Measurements from ENCODE around the gene LYPD8. TPM values are rescaled to one million over a fixed set of nuclear protein-coding genes. Genes with fewer than 3 reads are reported as not detected.

The LYPD8 gene
- total RNA-seq, 4 donors from 2014 or later, result not detected

GRCh38 chr1:248733566-248733965, 22.0 kb downstream of the LYPD8 start:
- no peak overlapping the region for H3K4me3 ChIP-seq
- DNase-seq, result no peak
- no peaks in the 10 kb centered on the region for H3K9me3 ChIP-seq
- no peaks in the 10 kb centered on the region for H3K27me3 ChIP-seq
- no peak overlapping the region for H3K27ac ChIP-seq
- TF ChIP-seq POLR2A (IDR thresholded peaks at IDR 0.05), result no peak
- no peak for TF ChIP-seq CTCF (IDR thresholded peaks at IDR 0.05)
- 61 to 95% methylated on average over 4 of the region's 5 CpGs for WGBS, 2 donors
- H3K4me1 ChIP-seq, result no peaks in the 10 kb centered on the region
- H3K36me3 ChIP-seq, result no peaks in the 10 kb centered on the region
- intact Hi-C loops (cut with DNase I), result no loop called here

DNA sequence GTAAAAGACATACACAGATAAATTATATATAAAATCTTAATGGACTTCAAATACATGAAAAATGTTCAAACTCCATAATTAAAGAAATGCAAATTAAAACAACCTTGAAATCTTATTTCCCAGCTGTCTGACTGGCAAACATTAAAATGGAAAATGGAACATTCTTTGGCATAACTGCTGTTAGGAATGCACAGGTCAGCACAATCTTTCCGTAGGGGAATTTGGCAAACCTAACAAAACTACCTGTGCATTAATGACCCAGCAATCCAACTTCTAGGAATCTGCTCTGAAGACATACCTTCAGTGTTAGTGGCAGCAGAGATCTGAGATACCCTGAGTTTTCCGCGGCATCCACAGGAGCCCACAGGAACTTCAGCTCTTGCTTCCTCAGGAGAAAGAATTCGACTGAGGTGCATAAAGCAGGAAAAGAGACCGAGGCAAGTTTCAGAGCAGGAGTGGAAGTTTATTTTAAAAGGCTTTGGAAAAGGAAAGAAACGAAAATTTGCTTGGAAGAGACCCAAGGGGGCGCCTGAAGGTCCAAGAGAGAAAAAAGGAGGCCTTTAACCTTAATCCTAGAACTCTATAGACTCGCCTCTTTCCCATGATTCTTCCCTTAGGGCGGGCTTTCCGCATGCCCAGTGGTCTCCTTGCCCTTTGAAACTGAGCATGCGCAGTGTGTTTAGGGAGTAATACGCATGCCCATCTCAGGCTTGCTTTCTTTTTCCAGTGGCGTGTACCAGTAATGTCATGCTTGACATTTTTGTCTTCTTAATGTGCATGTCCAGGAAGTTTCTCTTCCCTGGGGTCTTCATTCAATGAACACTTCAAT, 24.8 kb downstream of the LYPD8 start:
- WGBS, 2 donors, result 72% methylated on average over 12 to 13 of the region's 13 CpGs
- no peaks in the 10 kb centered on the region for H3K36me3 ChIP-seq
- no peak overlapping the region for H3K4me3 ChIP-seq
- TF ChIP-seq CTCF (IDR thresholded peaks at IDR 0.05) (no peak), POLR2A (IDR thresholded peaks at IDR 0.05) (no peak)
- intact Hi-C loops (cut with DNase I), result no loop called here
- no peak for DNase-seq
- H3K27me3 ChIP-seq, result no peaks in the 10 kb centered on the region
- H3K4me1 ChIP-seq, result no peaks in the 10 kb centered on the region
- H3K27ac ChIP-seq, result no peak overlapping the region
- no peaks in the 10 kb centered on the region for H3K9me3 ChIP-seq

DNA sequence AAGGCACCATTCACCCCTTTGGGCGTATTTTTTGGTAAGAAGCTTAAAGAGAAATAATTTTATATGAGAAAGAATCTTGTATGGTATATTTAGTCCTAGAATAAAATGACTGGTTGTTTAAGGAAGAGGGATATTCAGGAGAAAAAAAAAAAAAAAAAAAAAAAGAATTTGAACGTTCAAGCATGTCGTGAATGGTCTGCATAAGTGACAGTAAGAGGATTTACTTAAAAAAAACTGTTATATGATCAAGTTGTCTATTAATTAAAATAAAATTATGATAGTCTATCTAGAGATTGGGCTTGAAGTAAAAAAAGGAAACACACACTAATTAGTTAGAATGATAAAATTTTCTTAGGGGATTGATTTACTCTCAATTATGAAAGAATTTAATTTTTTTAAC, 41.3 kb downstream of the LYPD8 start:
- no peak overlapping the region for H3K4me3 ChIP-seq
- TF ChIP-seq CTCF (IDR thresholded peaks at IDR 0.05), result no peak
- no peak for TF ChIP-seq POLR2A (IDR thresholded peaks at IDR 0.05)
- no peaks in the 10 kb centered on the region for H3K27me3 ChIP-seq
- peaks cover 0 to 11% (median 4%) of the 10 kb centered on the region in 3 donors for H3K9me3 ChIP-seq
- no peak overlapping the region for H3K27ac ChIP-seq
- 47 to 53% methylated on average over 3 of the region's 3 CpGs for WGBS, 2 donors
- H3K4me1 ChIP-seq, result no peaks in the 10 kb centered on the region
- intact Hi-C loops (cut with DNase I), result no loop called here
- no peaks in the 10 kb centered on the region for H3K36me3 ChIP-seq
- DNase-seq, result no peak

DNA sequence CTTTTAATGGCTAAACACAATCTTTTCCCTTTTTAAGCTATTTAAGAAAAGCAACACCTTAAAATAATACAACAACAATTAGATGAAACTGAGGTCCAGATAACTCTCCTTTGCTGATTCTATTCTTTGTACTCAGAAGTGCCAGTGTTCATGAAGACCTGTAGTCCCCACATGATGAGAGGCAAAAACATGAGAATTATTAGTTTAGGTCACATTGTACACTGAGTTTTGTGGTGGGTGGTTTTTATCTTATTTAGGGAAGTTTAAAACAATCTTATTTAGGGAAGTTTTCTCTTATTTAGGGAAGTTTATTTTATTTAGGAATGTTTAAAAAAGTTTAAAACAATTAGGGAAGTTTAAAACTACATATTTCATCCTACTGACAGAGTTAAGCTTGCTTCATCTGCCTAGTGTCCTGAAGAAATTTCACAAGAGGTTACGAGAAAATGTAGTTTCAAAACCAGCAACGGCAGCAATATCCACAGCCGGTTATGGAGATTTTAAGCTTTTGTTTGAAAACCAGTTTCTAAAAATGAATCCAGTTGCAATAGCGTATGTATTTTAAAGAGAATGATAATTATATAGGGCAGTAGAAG, 45.2 kb downstream of the LYPD8 start:
- intact Hi-C loops (cut with DNase I), result no loop called here
- no peak overlapping the region for H3K27ac ChIP-seq
- H3K36me3 ChIP-seq, result no peaks in the 10 kb centered on the region
- H3K4me3 ChIP-seq, result no peak overlapping the region
- 68 to 74% methylated on average over 4 of the region's 4 CpGs for WGBS, 2 donors
- no peaks in the 10 kb centered on the region for H3K27me3 ChIP-seq
- peaks cover 0 to 11% (median 4%) of the 10 kb centered on the region in 3 donors for H3K9me3 ChIP-seq
- TF ChIP-seq CTCF (IDR thresholded peaks at IDR 0.05) (no peak), POLR2A (IDR thresholded peaks at IDR 0.05) (no peak)
- H3K4me1 ChIP-seq, result no peaks in the 10 kb centered on the region
- no peak for DNase-seq

- no peak overlapping the region for H3K27ac ChIP-seq
- DNase-seq, result no peak
- WGBS, 2 donors, result 31 to 47% methylated on average over 2 of the region's 2 CpGs
- H3K9me3 ChIP-seq, result no peaks in the 10 kb centered on the region
- TF ChIP-seq CTCF (IDR thresholded peaks at IDR 0.05) (no peak), POLR2A (IDR thresholded peaks at IDR 0.05) (no peak)
- H3K4me1 ChIP-seq, result no peaks in the 10 kb centered on the region
- no peaks in the 10 kb centered on the region for H3K27me3 ChIP-seq
- intact Hi-C loops (cut with DNase I), result no loop called here
- no peak overlapping the region for H3K4me3 ChIP-seq
- no peaks in the 10 kb centered on the region for H3K36me3 ChIP-seq
These were observed 51.0 kb downstream of the LYPD8 start for GRCh38 chr1:248704606-248705005.
